ENCODE results near the gene SEC61A1.

GRCh38 chr3:128076483-128077201, 24.4 kb downstream of the SEC61A1 start:
- TF ChIP-seq CTCF (IDR thresholded peaks at IDR 0.05; ENCODE audit: low read depth, low read length): no peak
- TF ChIP-seq EZH2phosphoT487 (IDR thresholded peaks at IDR 0.05; ENCODE audit: low read depth): no peak

Measured in OCI-LY3 (cell line).